Measurements from ENCODE around the gene ST7L. TPM values are rescaled to one million over a fixed set of nuclear protein-coding genes. Genes with fewer than 3 reads are reported as not detected.

The ST7L gene
- total RNA-seq, 4 donors from 2014 or later = 9.4 to 25.0 (median 12.4) TPM

- H3K27ac ChIP-seq = peak within 1 kb of the TSS; percentile 98 to 100 (median 99)
- peaks cover 4 to 72% (median 29%) of the 10 kb centered on the region in 3 donors for H3K4me1 ChIP-seq
- intact Hi-C loops (cut with DNase I) = loop anchor here (2.0 to 5.0 kb wide), 3 partner anchors 87 to 222 kb away; partner anchors contain the start of genes CTTNBP2NL and RHOC
- no peaks in the 10 kb centered on the region for H3K27me3 ChIP-seq
- peak; percentile 62 for DNase-seq
- peaks cover 0 to 20% (median 0%) of the 10 kb centered on the region in 3 donors for H3K36me3 ChIP-seq
- H3K9me3 ChIP-seq = no peaks in the 10 kb centered on the region
- whole genome bisulfite sequencing, 2 donors = 0 to 1% methylated on average over 22 to 36 of the region's 50 CpGs
- peak in 3 of 4 donors; percentile 41 to 96 (median 83) for TF ChIP-seq POLR2A (IDR thresholded peaks at IDR 0.05)
- no peak for TF ChIP-seq CTCF (IDR thresholded peaks at IDR 0.05)
- peak within 1 kb of the TSS; percentile 85 to 98 (median 92) for H3K4me3 ChIP-seq
These were observed 806 bp upstream of the ST7L start, which contains the start of gene CAPZA1 for GRCh38 chr1:112619518-112620376. TSS of gene CAPZA1 (plus strand) at chr1:112619832. CDS start at chr1:112619845, 13 bp downstream.

- Histone ChIP-seq H3K36me3 (peaks cover 0 to 28% (median 5%) of the 10 kb centered on the region in 3 donors), H3K27me3 (no peaks in the 10 kb centered on the region), H3K4me3 (peak overlapping the region; percentile 85 to 98 (median 92)), H3K27ac (peak overlapping the region; percentile 98 to 100 (median 99)), H3K4me1 (peaks cover 9 to 69% (median 29%) of the 10 kb centered on the region in 3 donors), H3K9me3 (no peaks in the 10 kb centered on the region)
- 1% methylated on average over 12 of the region's 12 CpGs for WGBS, 2 donors
- no peak for DNase-seq
- intact Hi-C loops (cut with DNase I) = loop anchor here (2.0 to 5.0 kb wide), 3 partner anchors 89 to 221 kb away; partner anchors contain the start of genes CTTNBP2NL and RHOC
- TF ChIP-seq POLR2A (IDR thresholded peaks at IDR 0.05) (peak in 1 of 4 donors; percentile 40), CTCF (IDR thresholded peaks at IDR 0.05) (no peak)
These were observed 724 bp downstream of the ST7L start for GRCh38 chr1:112618114-112618720.

GRCh38 chr1:112614460-112615065 is 4.4 kb downstream of the ST7L start:
- Histone ChIP-seq H3K4me3 (no peak overlapping the region), H3K27me3 (no peaks in the 10 kb centered on the region), H3K27ac (peak overlapping the region in 2 of 4 donors; percentile 42 to 76), H3K9me3 (no peaks in the 10 kb centered on the region), H3K4me1 (peaks cover 5 to 74% (median 25%) of the 10 kb centered on the region in 3 donors), H3K36me3 (peaks cover 0 to 52% (median 12%) of the 10 kb centered on the region in 3 donors)
- no peak for DNase-seq
- WGBS, 2 donors = 59 to 60% methylated on average over 6 of the region's 6 CpGs
- peak in 5 of 6 experiments; percentile 28 to 76 (median 49) for TF ChIP-seq CTCF (IDR thresholded peaks at IDR 0.05)
- TF ChIP-seq POLR2A (IDR thresholded peaks at IDR 0.05) = no peak
- intact Hi-C loops (cut with DNase I) = loop anchor here (5.0 kb wide), 2 partner anchors 112 to 217 kb away; partner anchors contain the start of gene CTTNBP2NL

- Histone ChIP-seq H3K4me1 (peaks cover 0 to 40% (median 4%) of the 10 kb centered on the region in 3 donors), H3K36me3 (peaks cover 0 to 75% (median 0%) of the 10 kb centered on the region in 3 donors), H3K9me3 (no peaks in the 10 kb centered on the region), H3K4me3 (no peak overlapping the region), H3K27me3 (no peaks in the 10 kb centered on the region), H3K27ac (peak overlapping the region; percentile 77 to 91 (median 86))
- no peak for TF ChIP-seq POLR2A (IDR thresholded peaks at IDR 0.05)
- no peak for TF ChIP-seq CTCF (IDR thresholded peaks at IDR 0.05)
- intact Hi-C loops (cut with DNase I) = no loop called here
- 35 to 54% methylated on average over 3 to 4 of the region's 4 CpGs for WGBS, 2 donors
- no peak for DNase-seq
These were observed 13.2 kb downstream of the ST7L start for GRCh38 chr1:112605633-112606327.
